B cell (primary cell): Measurements from ENCODE around the gene SDC1. TPM values are rescaled to one million over a fixed set of nuclear protein-coding genes. Genes with fewer than 3 reads are reported as not detected.

Experiments
- ATAC-seq: fragments of 200-7000 bp; cut with Tn5 transposase; one replicate; pipeline ENCODE4 v1.10.0; 2021; ENCODE audit warnings: low read depth, mild to moderate bottlenecking, moderate number of reproducible peaks, moderate library complexity
- CTCF ChIA-PET: fragments of 350-600 bp; sonication (Branson Sonifier 250); formaldehyde crosslinking; loops from one replicate; lab custom pipeline; 2021; ENCODE audit warnings: antibody characterized with exemption, inconsistent platforms; lab: Charles Lee
- POLR2A ChIA-PET: fragments of 350-600 bp; sonication (Branson Sonifier 250); formaldehyde crosslinking; loops from one replicate; lab custom pipeline; 2021; ENCODE audit warnings: antibody characterized with exemption; lab: Charles Lee
- DNase-seq: peaks from one replicate; pipeline ENCODE4 v3.0.0; 2013
- H2AFZ ChIP-seq: 2 replicates; pipeline ENCODE4 v1.6.1; 2012; ENCODE audit warnings: mild to moderate bottlenecking, low read depth, low read length; ENCODE audit not compliant: insufficient read depth, poor library complexity, severe bottlenecking
- H3K27ac ChIP-seq, 2 donors: 1 replicate in 1 of 2; 2 replicates in 1 of 2; pipeline ENCODE4 v1.5.1; 2012 to 2013; ENCODE audit warnings: low read length in 2 of 2, mild to moderate bottlenecking in 2 of 2, moderate library complexity in 1 of 2
- H3K27me3 ChIP-seq, 4 experiments: fragments of 200-600 bp in 1 of 4; sonication (generic) in 1 of 4; replicated peaks in 1 of 4; 1 replicate in 2 of 4; 2 replicates in 2 of 4; pipeline versions ENCODE4 v1.6.1 to v1.7.0; 2013 to 2016; ENCODE audit warnings: low read length in 3 of 4, mild to moderate bottlenecking in 2 of 4, mixed read lengths in 1 of 4, moderate library complexity in 1 of 4; ENCODE audit not compliant: insufficient read depth in 4 of 4, control insufficient read depth in 3 of 4; ENCODE audit errors: control extremely low read depth in 1 of 4
- H3K36me3 ChIP-seq, 2 experiments: replicated peaks in 1 of 2; 1 replicate in 1 of 2; 2 replicates in 1 of 2; pipeline versions ENCODE4 v1.6.1 to v1.7.1; 2013; ENCODE audit warnings: low read length in 1 of 2; ENCODE audit not compliant: insufficient read depth in 2 of 2, control insufficient read depth in 1 of 2; ENCODE audit errors: control extremely low read depth in 1 of 2, extremely low read depth in 1 of 2
- H3K4me1 ChIP-seq, 2 donors: fragments of 200-600 bp in 1 of 2; sonication (generic) in 1 of 2; 1 replicate in 1 of 2; 2 replicates in 1 of 2; pipeline versions ENCODE4 v1.5.1 to v1.6.1; 2013 to 2017; ENCODE audit warnings: low read length in 2 of 2; ENCODE audit not compliant: control insufficient read depth in 2 of 2, insufficient read depth in 2 of 2
- H3K4me2 ChIP-seq: replicated peaks from 2 replicates; pipeline ENCODE3; 2012; ENCODE audit warnings: mild to moderate bottlenecking, low read depth, low read length; ENCODE audit not compliant: poor library complexity, severe bottlenecking
- H3K4me3 ChIP-seq, 5 experiments: fragments of 200-600 bp in 1 of 5; sonication (generic) in 1 of 5; 1 replicate in 3 of 5; 2 replicates in 2 of 5; pipeline versions ENCODE4 v1.5.1 to v1.7.0; 2011 to 2016; ENCODE audit warnings: low read length in 4 of 5, mild to moderate bottlenecking in 4 of 5, low read depth in 2 of 5, control low read depth in 1 of 5, moderate library complexity in 1 of 5; ENCODE audit not compliant: insufficient read depth in 1 of 5; ENCODE audit errors: control extremely low read depth in 1 of 5, extremely low read depth in 1 of 5
- H3K79me2 ChIP-seq: fragments of 200-600 bp; sonication (generic); one replicate; pipeline ENCODE4 v1.6.0; 2016; ENCODE audit warnings: low read length; ENCODE audit not compliant: control insufficient read depth, insufficient read depth
- H3K9ac ChIP-seq: fragments of 200-600 bp; sonication (generic); 2 replicates; pipeline ENCODE4 v1.6.1; 2017; ENCODE audit warnings: mild to moderate bottlenecking, low read length, moderate library complexity
- H3K9me3 ChIP-seq, 3 donors: one replicate each; pipeline versions ENCODE4 v1.6.1 to v1.7.1; 2013; ENCODE audit warnings: low read length in 2 of 3; ENCODE audit not compliant: control insufficient read depth in 2 of 3, insufficient read depth in 1 of 3; ENCODE audit errors: control extremely low read depth in 1 of 3
- H4K20me1 ChIP-seq: 2 replicates; pipeline ENCODE4 v1.6.0; 2012; ENCODE audit warnings: mild to moderate bottlenecking, low read length; ENCODE audit not compliant: insufficient read depth, control insufficient read depth, poor library complexity, severe bottlenecking
- H3K27ac Mint-ChIP-seq: one replicate; pipeline ENCODE4 v1.8.0; 2021; ENCODE audit warnings: mixed read lengths
- H3K27me3 Mint-ChIP-seq: one replicate; pipeline ENCODE4 v1.8.0; 2021; ENCODE audit warnings: mixed read lengths
- H3K4me1 Mint-ChIP-seq: one replicate; pipeline ENCODE4 v1.8.0; 2021; ENCODE audit warnings: mixed read lengths
- H3K4me3 Mint-ChIP-seq: one replicate; pipeline ENCODE4 v1.8.0; 2021; ENCODE audit warnings: mixed read lengths
- H3K9me3 Mint-ChIP-seq: one replicate; pipeline ENCODE4 v1.8.0; 2022; ENCODE audit warnings: mixed read lengths; ENCODE audit not compliant: insufficient read depth
- EZH2 ChIP-seq: IDR thresholded peaks from 2 replicates; pipeline ENCODE4 v1.6.1; 2012; ENCODE audit warnings: borderline replicate concordance, low read depth, mild to moderate bottlenecking, moderate library complexity, low read length; ENCODE audit not compliant: insufficient read depth, poor library complexity, severe bottlenecking
- WGBS: methylation state at CpG from one replicate; pipeline ENCODE4 v1.1.5; 2013; ENCODE audit warnings: missing lambda C conversion rate; ENCODE audit not compliant: insufficient coverage; 5-methylcytosine and 5-hydroxymethylcytosine counted together
- intact Hi-C: fragments of 100-400 bp; cut with micrococcal nuclease; formaldehyde crosslinking; loops from one replicate; pipeline ENCODE4 v1.10.0; 2022
- polyA plus RNA-seq: library from polyadenylated mRNA; depleted of rRNA; stranded (reverse); fragments of >200 nt; gene quantifications from 2 replicates; pipeline ENCODE4 v1.2.3, GENCODE V29; 2012
- total RNA-seq, 2 donors: library from RNA; stranded (reverse); fragments of 120-200 nt in 1 of 2; gene quantifications; 1 replicate in 1 of 2; 2 replicates in 1 of 2; pipeline versions ENCODE4 v1.2.3 to v1.2.4, GENCODE V29; 2013 to 2022
- TF ChIP-seq, protein P1 (sequence below): fragments of 200-600 bp; IDR thresholded peaks from one replicate; pipeline ENCODE4 v1.8.0; 2022; ENCODE audit warnings: antibody characterized with exemption, mild to moderate bottlenecking

Gene SDC1
- total and polyA plus RNA-seq, 2 donors (not counting 1 experiment from before 2014, with no cell fraction given), result 0.22 TPM; not detected in 1

DNA sequence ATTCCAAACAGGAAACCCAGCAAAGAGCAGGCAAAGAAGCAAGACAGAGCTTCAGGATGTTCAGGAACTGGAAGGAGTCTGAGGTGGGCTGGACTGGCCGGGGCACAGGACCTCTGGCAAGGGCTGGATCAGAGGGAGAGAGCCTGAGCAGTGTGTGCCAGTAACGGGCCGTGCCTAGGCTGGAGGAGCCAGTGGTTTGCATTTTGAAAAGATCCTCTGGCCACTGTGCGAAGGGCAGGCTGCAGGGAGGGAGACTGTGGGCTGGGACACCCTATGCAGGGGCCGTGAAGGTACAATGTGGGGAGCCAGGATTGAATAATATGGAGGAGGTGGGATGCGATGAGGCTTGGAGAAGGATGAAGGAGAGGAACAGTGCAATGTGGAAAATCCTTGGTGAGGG, 6.2 kb upstream of the SDC1 start:
- Histone ChIP-seq H3K79me2 (no peaks in the 10 kb centered on the region), H4K20me1 (no peaks in the 10 kb centered on the region), H3K27me3 (peaks cover 0 to 12% (median 3%) of the 10 kb centered on the region in 4 experiments), H2AFZ (no peak overlapping the region), H3K36me3 (no peaks in the 10 kb centered on the region), H3K27ac (no peak overlapping the region), H3K4me3 (no peak overlapping the region), H3K9me3 (no peaks in the 10 kb centered on the region), H3K4me1 (no peaks in the 10 kb centered on the region), H3K9ac (no peak overlapping the region), H3K4me2 (no peak overlapping the region)
- WGBS, result 94% methylated on average over 6 of the region's 6 CpGs
- POLR2A ChIA-PET, result interaction anchor here (0.5 kb wide), 1 partner anchor 411 kb away, joined by 3 read pairs; no protein-coding TSS in a partner anchor
- TF ChIP-seq, protein P1, sequence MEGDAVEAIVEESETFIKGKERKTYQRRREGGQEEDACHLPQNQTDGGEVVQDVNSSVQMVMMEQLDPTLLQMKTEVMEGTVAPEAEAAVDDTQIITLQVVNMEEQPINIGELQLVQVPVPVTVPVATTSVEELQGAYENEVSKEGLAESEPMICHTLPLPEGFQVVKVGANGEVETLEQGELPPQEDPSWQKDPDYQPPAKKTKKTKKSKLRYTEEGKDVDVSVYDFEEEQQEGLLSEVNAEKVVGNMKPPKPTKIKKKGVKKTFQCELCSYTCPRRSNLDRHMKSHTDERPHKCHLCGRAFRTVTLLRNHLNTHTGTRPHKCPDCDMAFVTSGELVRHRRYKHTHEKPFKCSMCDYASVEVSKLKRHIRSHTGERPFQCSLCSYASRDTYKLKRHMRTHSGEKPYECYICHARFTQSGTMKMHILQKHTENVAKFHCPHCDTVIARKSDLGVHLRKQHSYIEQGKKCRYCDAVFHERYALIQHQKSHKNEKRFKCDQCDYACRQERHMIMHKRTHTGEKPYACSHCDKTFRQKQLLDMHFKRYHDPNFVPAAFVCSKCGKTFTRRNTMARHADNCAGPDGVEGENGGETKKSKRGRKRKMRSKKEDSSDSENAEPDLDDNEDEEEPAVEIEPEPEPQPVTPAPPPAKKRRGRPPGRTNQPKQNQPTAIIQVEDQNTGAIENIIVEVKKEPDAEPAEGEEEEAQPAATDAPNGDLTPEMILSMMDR, result no peak
- TF ChIP-seq EZH2, result no peak
- intact Hi-C loops, result no loop called here
- Mint-ChIP-seq H3K4me1 (peaks cover 1% of the 10 kb centered on the region), H3K27ac (no peak overlapping the region), H3K27me3 (peaks cover 50% of the 10 kb centered on the region), H3K4me3 (no peak overlapping the region), H3K9me3 (no peaks in the 10 kb centered on the region)
- CTCF ChIA-PET, result no interaction called here
- DNase-seq, result no peak
- no peak for ATAC-seq

DNA sequence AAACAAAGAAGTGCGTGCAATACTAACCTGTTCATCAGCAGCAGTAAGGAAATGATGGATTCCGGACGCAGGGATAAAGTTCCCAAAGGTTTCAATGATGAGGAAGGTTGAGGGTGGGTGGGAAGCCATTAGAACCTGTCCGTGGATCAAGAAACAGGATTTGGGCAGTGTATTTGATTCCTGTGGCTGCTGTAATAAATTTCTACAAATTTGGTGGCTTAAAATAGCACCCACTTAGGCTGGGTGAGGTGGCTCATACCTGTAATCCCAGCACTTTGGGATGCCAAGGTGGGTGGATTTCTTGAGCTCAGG, 5.1 kb upstream of the SDC1 start:
- Mint-ChIP-seq H3K27ac (no peak overlapping the region), H3K9me3 (no peaks in the 10 kb centered on the region), H3K4me3 (no peak overlapping the region), H3K4me1 (peaks cover 7% of the 10 kb centered on the region), H3K27me3 (peaks cover 48% of the 10 kb centered on the region)
- ChIA-PET POLR2A (no interaction called here), CTCF (no interaction called here)
- H4K20me1 ChIP-seq, result no peaks in the 10 kb centered on the region
- H3K4me2 ChIP-seq, result no peak overlapping the region
- TF ChIP-seq EZH2, result no peak
- TF ChIP-seq, protein P1, result no peak
- no peak for ATAC-seq
- H3K9ac ChIP-seq, result no peak overlapping the region
- H3K4me1 ChIP-seq, result peaks cover 6 to 8% of the 10 kb centered on the region in 2 donors
- H3K27ac ChIP-seq, result no peak overlapping the region
- no peak for DNase-seq
- H3K4me3 ChIP-seq, result no peak overlapping the region
- intact Hi-C loops, result no loop called here
- H3K79me2 ChIP-seq, result no peaks in the 10 kb centered on the region
- 63% methylated on average over 2 of the region's 4 CpGs for WGBS
- no peak overlapping the region for H2AFZ ChIP-seq
- H3K36me3 ChIP-seq, result no peaks in the 10 kb centered on the region
- peaks cover 0 to 23% (median 7%) of the 10 kb centered on the region in 4 experiments for H3K27me3 ChIP-seq
- peaks cover 0 to 3% (median 0%) of the 10 kb centered on the region in 3 donors for H3K9me3 ChIP-seq
